ENCODE results near the gene RPS6KA4.

RPS6KA4 gene

GRCh38 chr11:64372021-64372420 is 13.1 kb downstream of the RPS6KA4 start:
- no peaks in the 10 kb centered on the region for H3K9me3 ChIP-seq (ENCODE audit: control extremely low read depth in 1 of 5, control insufficient read depth in 4 of 5, insufficient read depth in 2 of 5, low read depth in 1 of 5, low read length in 4 of 5)
- DNase-seq: no peak
- H3K36me3 ChIP-seq (ENCODE audit: control insufficient read depth in 4 of 4, insufficient read depth in 4 of 4, low read length in 3 of 4): peaks cover 0 to 38% (median 25%) of the 10 kb centered on the region in 4 experiments
- H3K27ac ChIP-seq (ENCODE audit: insufficient read depth in 1 of 2, low read depth in 1 of 2, low read length in 2 of 2, poor library complexity in 1 of 2, severe bottlenecking in 2 of 2): no peak overlapping the region
- peaks cover 0 to 12% (median 7%) of the 10 kb centered on the region in 4 experiments for H3K4me1 ChIP-seq (ENCODE audit: control extremely low read depth in 1 of 4, control insufficient read depth in 4 of 4, insufficient read depth in 4 of 4, low read length in 3 of 4)
- CTCF ChIA-PET: interaction anchor here (0.7 to 1.8 kb wide), 5 partner anchors 9 to 20 kb away, joined by 3 to 10 read pairs (median 5); no protein-coding TSS in a partner anchor
- POLR2A ChIA-PET: no interaction called here
- no peaks in the 10 kb centered on the region for H3K27me3 ChIP-seq (replicated peaks in 2 of 5; ENCODE audit: control insufficient read depth in 4 of 5, insufficient read depth in 5 of 5, low read length in 4 of 5)
- 95% methylated on average over 6 of the region's 6 CpGs for WGBS (ENCODE audit: insufficient coverage)
- no peak overlapping the region for H3K4me3 ChIP-seq (ENCODE audit: control insufficient read depth in 1 of 7, extremely low read depth in 1 of 7, insufficient read depth in 4 of 7, low read depth in 2 of 7, low read length in 6 of 7)

GRCh38 chr11:64372802-64373597 is 14.0 kb downstream of the RPS6KA4 start:
- Histone ChIP-seq H3K36me3 (ENCODE audit: control insufficient read depth in 4 of 4, insufficient read depth in 4 of 4, low read length in 3 of 4) (peaks cover 0 to 30% (median 18%) of the 10 kb centered on the region in 4 experiments), H3K27ac (ENCODE audit: insufficient read depth in 1 of 2, low read depth in 1 of 2, low read length in 2 of 2, poor library complexity in 1 of 2, severe bottlenecking in 2 of 2) (no peak overlapping the region), H3K4me3 (ENCODE audit: control insufficient read depth in 1 of 7, extremely low read depth in 1 of 7, insufficient read depth in 4 of 7, low read depth in 2 of 7, low read length in 6 of 7) (no peak overlapping the region), H3K9me3 (ENCODE audit: control extremely low read depth in 1 of 5, control insufficient read depth in 4 of 5, insufficient read depth in 2 of 5, low read depth in 1 of 5, low read length in 4 of 5) (no peaks in the 10 kb centered on the region), H3K27me3 (replicated peaks in 2 of 5; ENCODE audit: control insufficient read depth in 4 of 5, insufficient read depth in 5 of 5, low read length in 4 of 5) (no peaks in the 10 kb centered on the region), H3K4me1 (ENCODE audit: control extremely low read depth in 1 of 4, control insufficient read depth in 4 of 4, insufficient read depth in 4 of 4, low read length in 3 of 4) (peaks cover 0 to 12% (median 7%) of the 10 kb centered on the region in 4 experiments)
- CTCF ChIA-PET: interaction anchor here (0.7 to 1.8 kb wide), 6 partner anchors 8 to 62 kb away, joined by 3 to 10 read pairs (median 4); no protein-coding TSS in a partner anchor
- POLR2A ChIA-PET: interaction anchor here (0.6 kb wide), 1 partner anchor 130 kb away, joined by 3 read pairs; no protein-coding TSS in a partner anchor
- WGBS (ENCODE audit: insufficient coverage): 86% methylated on average over 15 of the region's 18 CpGs
- no peak for DNase-seq

- peaks cover 0 to 12% (median 7%) of the 10 kb centered on the region in 4 experiments for H3K4me1 ChIP-seq (ENCODE audit: control extremely low read depth in 1 of 4, control insufficient read depth in 4 of 4, insufficient read depth in 4 of 4, low read length in 3 of 4)
- CTCF ChIA-PET: interaction anchor here (1.2 to 1.8 kb wide), 2 partner anchors 19 to 62 kb away, joined by 3 to 10 read pairs; no protein-coding TSS in a partner anchor
- H3K27me3 ChIP-seq (replicated peaks in 2 of 5; ENCODE audit: control insufficient read depth in 4 of 5, insufficient read depth in 5 of 5, low read length in 4 of 5): no peaks in the 10 kb centered on the region
- no peaks in the 10 kb centered on the region for H3K9me3 ChIP-seq (ENCODE audit: control extremely low read depth in 1 of 5, control insufficient read depth in 4 of 5, insufficient read depth in 2 of 5, low read depth in 1 of 5, low read length in 4 of 5)
- no peak overlapping the region for H3K4me3 ChIP-seq (ENCODE audit: control insufficient read depth in 1 of 7, extremely low read depth in 1 of 7, insufficient read depth in 4 of 7, low read depth in 2 of 7, low read length in 6 of 7)
- H3K36me3 ChIP-seq (ENCODE audit: control insufficient read depth in 4 of 4, insufficient read depth in 4 of 4, low read length in 3 of 4): peaks cover 0 to 24% (median 14%) of the 10 kb centered on the region in 4 experiments
- no peak overlapping the region for H3K27ac ChIP-seq (ENCODE audit: insufficient read depth in 1 of 2, low read depth in 1 of 2, low read length in 2 of 2, poor library complexity in 1 of 2, severe bottlenecking in 2 of 2)
- peak in 2 of 3 donors; percentile 69 to 76 for DNase-seq
- 8% methylated on average over 5 of the region's 5 CpGs for WGBS (ENCODE audit: insufficient coverage)
- POLR2A ChIA-PET: no interaction called here
Measured at GRCh38 chr11:64373598-64373974, 14.6 kb downstream of the RPS6KA4 start.

- Histone ChIP-seq H3K36me3 (ENCODE audit: control insufficient read depth in 4 of 4, insufficient read depth in 4 of 4, low read length in 3 of 4) (peaks cover 0 to 7% (median 1%) of the 10 kb centered on the region in 4 experiments), H3K4me3 (ENCODE audit: control insufficient read depth in 1 of 7, extremely low read depth in 1 of 7, insufficient read depth in 4 of 7, low read depth in 2 of 7, low read length in 6 of 7) (no peak overlapping the region), H3K27me3 (replicated peaks in 2 of 5; ENCODE audit: control insufficient read depth in 4 of 5, insufficient read depth in 5 of 5, low read length in 4 of 5) (no peaks in the 10 kb centered on the region), H3K27ac (ENCODE audit: insufficient read depth in 1 of 2, low read depth in 1 of 2, low read length in 2 of 2, poor library complexity in 1 of 2, severe bottlenecking in 2 of 2) (no peak overlapping the region), H3K9me3 (ENCODE audit: control extremely low read depth in 1 of 5, control insufficient read depth in 4 of 5, insufficient read depth in 2 of 5, low read depth in 1 of 5, low read length in 4 of 5) (no peaks in the 10 kb centered on the region), H3K4me1 (ENCODE audit: control extremely low read depth in 1 of 4, control insufficient read depth in 4 of 4, insufficient read depth in 4 of 4, low read length in 3 of 4) (peaks cover 0 to 12% (median 7%) of the 10 kb centered on the region in 4 experiments)
- CTCF ChIA-PET: interaction anchor here (0.9 kb wide), 1 partner anchor 16 kb away, joined by 4 read pairs; no protein-coding TSS in a partner anchor
- POLR2A ChIA-PET: no interaction called here
- DNase-seq: no peak
- 99% methylated on average over 7 of the region's 7 CpGs for WGBS (ENCODE audit: insufficient coverage)
Measured at GRCh38 chr11:64376071-64376470, 17.1 kb downstream of the RPS6KA4 start.

- no peak overlapping the region for H3K27ac ChIP-seq (ENCODE audit: insufficient read depth in 1 of 2, low read depth in 1 of 2, low read length in 2 of 2, poor library complexity in 1 of 2, severe bottlenecking in 2 of 2)
- 94% methylated on average over 11 of the region's 14 CpGs for WGBS (ENCODE audit: insufficient coverage)
- no peak overlapping the region for H3K4me3 ChIP-seq (ENCODE audit: control insufficient read depth in 1 of 7, extremely low read depth in 1 of 7, insufficient read depth in 4 of 7, low read depth in 2 of 7, low read length in 6 of 7)
- ChIA-PET CTCF (no interaction called here), POLR2A (no interaction called here)
- H3K27me3 ChIP-seq (replicated peaks in 2 of 5; ENCODE audit: control insufficient read depth in 4 of 5, insufficient read depth in 5 of 5, low read length in 4 of 5): no peaks in the 10 kb centered on the region
- no peaks in the 10 kb centered on the region for H3K9me3 ChIP-seq (ENCODE audit: control extremely low read depth in 1 of 5, control insufficient read depth in 4 of 5, insufficient read depth in 2 of 5, low read depth in 1 of 5, low read length in 4 of 5)
- no peaks in the 10 kb centered on the region for H3K36me3 ChIP-seq (ENCODE audit: control insufficient read depth in 4 of 4, insufficient read depth in 4 of 4, low read length in 3 of 4)
- DNase-seq: no peak
- H3K4me1 ChIP-seq (ENCODE audit: control extremely low read depth in 1 of 4, control insufficient read depth in 4 of 4, insufficient read depth in 4 of 4, low read length in 3 of 4): peaks cover 0 to 4% (median 3%) of the 10 kb centered on the region in 4 experiments
Measured at GRCh38 chr11:64378335-64378880, 19.4 kb downstream of the RPS6KA4 start.

GRCh38 chr11:64379160-64379559 is 20.2 kb downstream of the RPS6KA4 start:
- Histone ChIP-seq H3K27me3 (replicated peaks in 2 of 5; ENCODE audit: control insufficient read depth in 4 of 5, insufficient read depth in 5 of 5, low read length in 4 of 5) (no peaks in the 10 kb centered on the region), H3K36me3 (ENCODE audit: control insufficient read depth in 4 of 4, insufficient read depth in 4 of 4, low read length in 3 of 4) (no peaks in the 10 kb centered on the region), H3K9me3 (ENCODE audit: control extremely low read depth in 1 of 5, control insufficient read depth in 4 of 5, insufficient read depth in 2 of 5, low read depth in 1 of 5, low read length in 4 of 5) (no peaks in the 10 kb centered on the region), H3K4me3 (ENCODE audit: control insufficient read depth in 1 of 7, extremely low read depth in 1 of 7, insufficient read depth in 4 of 7, low read depth in 2 of 7, low read length in 6 of 7) (no peak overlapping the region), H3K27ac (ENCODE audit: insufficient read depth in 1 of 2, low read depth in 1 of 2, low read length in 2 of 2, poor library complexity in 1 of 2, severe bottlenecking in 2 of 2) (no peak overlapping the region), H3K4me1 (ENCODE audit: control extremely low read depth in 1 of 4, control insufficient read depth in 4 of 4, insufficient read depth in 4 of 4, low read length in 3 of 4) (no peaks in the 10 kb centered on the region)
- ChIA-PET POLR2A (no interaction called here), CTCF (no interaction called here)
- WGBS (ENCODE audit: insufficient coverage): 99% methylated on average over 11 of the region's 15 CpGs
- no peak for DNase-seq

All from common myeloid progenitor, CD34-positive (primary cell).